GM12891 (cell line): Measurements from ENCODE around the gene OTP.

Experiments
- PAX5 ChIP-seq: IDR thresholded peaks from 2 replicates; pipeline ENCODE4 v1.6.1; 2011; ENCODE audit warnings: low read length, moderate library complexity, mild to moderate bottlenecking; ENCODE audit not compliant: insufficient read depth, severe bottlenecking
- POLR2A ChIP-seq: IDR thresholded peaks from 2 replicates; pipeline ENCODE4 v1.6.1; 2011; ENCODE audit warnings: low read depth, low read length, control low read depth
- POLR2AphosphoS5 ChIP-seq: IDR thresholded peaks from 2 replicates; pipeline ENCODE4 v1.6.1; 2011; ENCODE audit warnings: low read depth, low read length, control low read depth
- SPI1 ChIP-seq: IDR thresholded peaks from 2 replicates; pipeline ENCODE4 v1.6.1; 2011; ENCODE audit warnings: low read depth, low read length, control low read depth
- TAF1 ChIP-seq: IDR thresholded peaks from 2 replicates; pipeline ENCODE4 v1.6.1; 2011; ENCODE audit warnings: low read depth, low read length, control low read depth

GRCh38 chr5:77620405-77620804 is 18.1 kb downstream of the OTP start:
- TF ChIP-seq POLR2AphosphoS5 (no peak), POLR2A (no peak), TAF1 (no peak), SPI1 (no peak), PAX5 (no peak)
